Right cardiac atrium (tissue), 5 donors: ENCODE data around the gene THUMPD3. TPM values are rescaled to one million over a fixed set of nuclear protein-coding genes. Genes with fewer than 3 reads are reported as not detected.

Source experiments
- ATAC-seq, 2 donors: fragments of 200-7000 bp; cut with Tn5 transposase; one replicate each; pipeline versions ENCODE4 v1.8.0 to v1.9.1; 2020; ENCODE audit warnings: moderate library complexity in 2 of 2, mild to moderate bottlenecking in 1 of 2
- DNase-seq, 3 donors: peaks; one replicate each; pipeline ENCODE4 v3.0.0-alpha.2; 2020
- H3K27ac ChIP-seq: one replicate; pipeline ENCODE4 v1.5.1; 2013; ENCODE audit warnings: mild to moderate bottlenecking, low read length, control low read depth, moderate library complexity
- H3K27me3 ChIP-seq: one replicate; pipeline ENCODE4 v1.6.1; 2013; ENCODE audit not compliant: control insufficient read depth, insufficient read depth
- H3K4me1 ChIP-seq: one replicate; pipeline ENCODE4 v1.6.1; 2013; ENCODE audit warnings: low read length; ENCODE audit not compliant: control insufficient read depth, insufficient read depth
- H3K4me3 ChIP-seq: one replicate; pipeline ENCODE4 v1.5.1; 2013; ENCODE audit warnings: low read length, control low read depth
- H3K9me3 ChIP-seq: one replicate; pipeline ENCODE4 v1.6.1; 2013; ENCODE audit warnings: low read length; ENCODE audit not compliant: control insufficient read depth
- WGBS: extraction: QIAGEN DNeasy Blood & Tissue Kit; methylation state at CpG from one replicate; pipeline ENCODE4 v1.1.7; 2013; 5-methylcytosine and 5-hydroxymethylcytosine counted together
- intact Hi-C, 4 donors: fragments of 100-400 bp; cut with DNase I; formaldehyde crosslinking; loops; one replicate each; pipeline versions ENCODE4 v1.11.0 to v1.14.0; 2022 to 2023
- long read RNA-seq, 4 donors: library from polyadenylated mRNA; unstranded; transcript quantifications; one replicate each; pipeline ENCODE4 v2.0.0, GENCODE V29; 2020 to 2021
- polyA plus RNA-seq: library from polyadenylated mRNA; stranded (reverse); fragments of 200-250 nt; gene quantifications from one replicate; pipeline ENCODE4 v1.2.3, GENCODE V29; 2013
- total RNA-seq, 4 donors: library from RNA; stranded (reverse); fragmentation: NEBNext Ultra II Directional; extraction: Animal tissue kit (Norgen Biotek cat#: 25700); gene quantifications; one replicate each; pipeline ENCODE4 v1.2.1, GENCODE V29; 2021
- donor health status: healthy with polysubstance abuse.
- donor health status: DM: no; HTN: yes; CAD: no.
- donor health status: DM: no; HTN: no; CAD: no.
- donor health status: DM: no; HTN: yes; CAD: no; lungs with severe emphysema.
- donor health status: DM: yes; HTN: yes; CAD: no.

Gene THUMPD3
- total RNA-seq (10 to 100 TPM; 43.9 to 46.6 (median 46.2) TPM), polyA plus RNA-seq (29.0 TPM)
- long read RNA-seq, donor 1, transcript THUMPD3-206 (10 exons, 2,877 nt), result major isoform, 17 of 90 reads
- long read RNA-seq, donor 1, transcript THUMPD3-201 (10 exons, 3,961 nt), result minor isoform, 14 of 90 reads
- long read RNA-seq, donor 1, partial matches to known transcripts, result 7 of 90 reads
- long read RNA-seq, donor 1, other reads (novel, unspliced or antisense), result 50 of 90 reads
- long read RNA-seq, donor 2, transcript THUMPD3-206 (10 exons, 2,877 nt), result major isoform, 11 of 35 reads
- long read RNA-seq, donor 2, transcript THUMPD3-201 (10 exons, 3,961 nt), result minor isoform, 9 of 35 reads
- long read RNA-seq, donor 2, partial matches to known transcripts, result 0 of 35 reads
- long read RNA-seq, donor 2, other reads (novel, unspliced or antisense), result 14 of 35 reads
- long read RNA-seq, donor 3, transcript THUMPD3-201 (10 exons, 3,961 nt), result minor isoform, 34 of 135 reads
- long read RNA-seq, donor 3, transcript THUMPD3-210 (10 exons, 2,390 nt), result minor isoform, 8 of 135 reads
- long read RNA-seq, donor 3, transcript THUMPD3-206 (10 exons, 2,877 nt), result major isoform, 35 of 135 reads
- long read RNA-seq, donor 3, partial matches to known transcripts, result 14 of 135 reads
- long read RNA-seq, donor 3, other reads (novel, unspliced or antisense), result 44 of 135 reads
- long read RNA-seq, donor 4, transcript THUMPD3-206 (10 exons, 2,877 nt), result major isoform, 15 of 29 reads
- long read RNA-seq, donor 4, partial matches to known transcripts, result 0 of 29 reads
- long read RNA-seq, donor 4, other reads (novel, unspliced or antisense), result 10 of 29 reads

GRCh38 chr3:9362731-9363530, at the start of gene THUMPD3:
TSS of gene THUMPD3 (plus strand) at chr3:9363054. CDS start at chr3:9365069, 2,015 bp downstream.
- peak; percentile 98 to 99 for ATAC-seq
- Histone ChIP-seq H3K27me3 (no peaks in the 10 kb centered on the region), H3K4me1 (peaks cover 2% of the 10 kb centered on the region), H3K9me3 (no peaks in the 10 kb centered on the region), H3K27ac (peak within 1 kb of the TSS; percentile 84), H3K4me3 (peak within 1 kb of the TSS; percentile 84)
- DNase-seq, result peak; percentile 95 to 97 (median 96)
- under 1% methylated on average over 46 of the region's 46 CpGs for whole genome bisulfite sequencing
- intact Hi-C loops, result no loop called here

- ATAC-seq, result no peak
- 41% methylated on average over 2 of the region's 2 CpGs for WGBS
Observed at GRCh38 chr3:9314796-9315195, 48.1 kb upstream of the THUMPD3 start.

GRCh38 chr3:9316881-9317361, 45.9 kb upstream of the THUMPD3 start:
- 38% methylated on average over 13 of the region's 13 CpGs for WGBS
- intact Hi-C loops, result no loop called here
- no peaks in the 10 kb centered on the region for H3K27me3 ChIP-seq
- peak overlapping the region; percentile 28 for H3K4me3 ChIP-seq
- H3K27ac ChIP-seq, result peak overlapping the region; percentile 77
- H3K4me1 ChIP-seq, result peaks cover 5% of the 10 kb centered on the region
- ATAC-seq (peak; percentile 82 to 83), DNase-seq (peak; percentile 28 to 76 (median 66))
- H3K9me3 ChIP-seq, result no peaks in the 10 kb centered on the region

More at GRCh38 chr3:9314796-9315195, 48.1 kb upstream of the THUMPD3 start:
- no peaks in the 10 kb centered on the region for H3K9me3 ChIP-seq
- H3K27ac ChIP-seq, result no peak overlapping the region
- H3K4me1 ChIP-seq, result peaks cover 5% of the 10 kb centered on the region
- no peak overlapping the region for H3K4me3 ChIP-seq
- DNase-seq, result no peak
- H3K27me3 ChIP-seq, result no peaks in the 10 kb centered on the region
- intact Hi-C loops, result no loop called here

- no peaks in the 10 kb centered on the region for H3K4me1 ChIP-seq
- 95% methylated on average over 2 of the region's 2 CpGs for WGBS
Observed at GRCh38 chr3:9322780-9323179, 40.1 kb upstream of the THUMPD3 start.

GRCh38 chr3:9324944-9325343, 37.9 kb upstream of the THUMPD3 start:
- H3K4me1 ChIP-seq, result no peaks in the 10 kb centered on the region
- intact Hi-C loops, result no loop called here
- no peak overlapping the region for H3K27ac ChIP-seq
- WGBS, result 80% methylated on average over 4 of the region's 4 CpGs
- no peak for ATAC-seq
- H3K4me3 ChIP-seq, result no peak overlapping the region
- H3K9me3 ChIP-seq, result no peaks in the 10 kb centered on the region
- DNase-seq, result no peak
- H3K27me3 ChIP-seq, result no peaks in the 10 kb centered on the region

More at GRCh38 chr3:9322780-9323179, 40.1 kb upstream of the THUMPD3 start:
- Histone ChIP-seq H3K9me3 (no peaks in the 10 kb centered on the region), H3K27me3 (no peaks in the 10 kb centered on the region), H3K27ac (no peak overlapping the region), H3K4me3 (no peak overlapping the region)
- DNase-seq, result no peak
- ATAC-seq, result no peak
- intact Hi-C loops, result no loop called here

- H3K9me3 ChIP-seq, result no peaks in the 10 kb centered on the region
- ATAC-seq (no peak), DNase-seq (no peak)
- WGBS, result 83% methylated on average over 1 of the region's 1 CpG
- no peak overlapping the region for H3K27ac ChIP-seq
- intact Hi-C loops, result no loop called here
- no peaks in the 10 kb centered on the region for H3K27me3 ChIP-seq
- no peak overlapping the region for H3K4me3 ChIP-seq
- no peaks in the 10 kb centered on the region for H3K4me1 ChIP-seq
Observed at GRCh38 chr3:9327578-9327977, 35.3 kb upstream of the THUMPD3 start.

GRCh38 chr3:9330166-9330703, 32.6 kb upstream of the THUMPD3 start:
- DNase-seq (no peak), ATAC-seq (no peak)
- intact Hi-C loops, result no loop called here
- Histone ChIP-seq H3K4me1 (no peaks in the 10 kb centered on the region), H3K27ac (no peak overlapping the region), H3K27me3 (no peaks in the 10 kb centered on the region), H3K9me3 (no peaks in the 10 kb centered on the region), H3K4me3 (no peak overlapping the region)
- 69% methylated on average over 7 of the region's 7 CpGs for WGBS

GRCh38 chr3:9331171-9331570, 31.7 kb upstream of the THUMPD3 start:
- Histone ChIP-seq H3K4me1 (no peaks in the 10 kb centered on the region), H3K9me3 (no peaks in the 10 kb centered on the region), H3K27ac (no peak overlapping the region), H3K4me3 (no peak overlapping the region), H3K27me3 (no peaks in the 10 kb centered on the region)
- ATAC-seq (no peak), DNase-seq (no peak)
- intact Hi-C loops, result no loop called here
- 70% methylated on average over 2 of the region's 2 CpGs for WGBS

GRCh38 chr3:9332250-9333030, 30.4 kb upstream of the THUMPD3 start:
- H3K27ac ChIP-seq, result no peak overlapping the region
- no peaks in the 10 kb centered on the region for H3K9me3 ChIP-seq
- no peak overlapping the region for H3K4me3 ChIP-seq
- 86% methylated on average over 6 of the region's 6 CpGs for WGBS
- no peak for ATAC-seq
- DNase-seq, result no peak
- no peaks in the 10 kb centered on the region for H3K4me1 ChIP-seq
- no peaks in the 10 kb centered on the region for H3K27me3 ChIP-seq
- intact Hi-C loops, result no loop called here
